Ureter (tissue), 1 donor: ENCODE measurements around the gene SYTL2. TPM values are rescaled to one million over a fixed set of nuclear protein-coding genes. Genes with fewer than 3 reads are reported as not detected.
"Not testable (repeated sequence)": the region's sequence is repeated elsewhere in the genome, so short reads cannot be mapped to it uniquely, and the experiment has no call there.

ENCODE experiments used
- DNase-seq: peaks from one replicate; pipeline ENCODE4 v3.0.0-alpha.2; 2020; ENCODE audit warnings: low spot score
- total RNA-seq: library from RNA; stranded (reverse); gene quantifications from one replicate; pipeline ENCODE4 v1.2.4, GENCODE V29; 2023
- donor health status: DM: yes; HTN: yes; CAD: no.

SYTL2 gene
- total RNA-seq, 1 donor from 2014 or later = 254 TPM

DNA sequence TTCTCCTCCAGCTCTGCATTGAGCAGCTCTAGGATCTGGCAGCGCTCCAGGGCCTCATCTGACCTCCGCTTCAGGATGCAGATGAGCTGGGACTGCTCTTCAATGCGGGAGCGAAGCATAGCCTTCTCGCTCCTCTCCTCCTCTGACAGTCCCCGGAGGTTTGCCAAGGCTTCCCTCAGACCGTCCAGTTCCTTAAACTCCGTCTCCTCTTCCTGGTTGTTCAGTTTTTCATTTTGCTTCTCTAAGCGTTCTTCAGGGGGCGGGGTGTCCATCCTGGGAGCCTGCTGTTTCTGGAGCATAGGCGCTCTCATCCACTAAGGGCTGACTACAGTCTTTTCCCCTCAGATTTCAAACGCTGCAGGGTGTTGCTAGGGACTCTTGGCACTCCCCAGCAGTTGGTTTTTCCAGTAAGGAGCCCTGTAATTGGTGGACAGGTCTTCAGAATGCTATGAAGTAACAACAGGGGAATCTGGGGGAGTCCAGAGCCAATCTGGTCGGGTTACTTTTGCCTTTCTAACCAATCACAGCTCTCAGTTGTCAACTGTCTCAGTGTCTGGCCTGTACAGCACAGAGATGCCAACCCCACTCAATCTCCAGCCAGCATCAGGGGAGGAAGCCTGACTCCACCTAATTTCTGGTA lies 125.0 kb downstream of the SYTL2 start, which contains the start of gene CCDC89:
CCDC89 (minus strand) TSS at position 376 of the 640 bp plus-strand sequence; CDS start at position 311, 65 bp downstream.
- DNase-seq = peak; percentile 76

DNA sequence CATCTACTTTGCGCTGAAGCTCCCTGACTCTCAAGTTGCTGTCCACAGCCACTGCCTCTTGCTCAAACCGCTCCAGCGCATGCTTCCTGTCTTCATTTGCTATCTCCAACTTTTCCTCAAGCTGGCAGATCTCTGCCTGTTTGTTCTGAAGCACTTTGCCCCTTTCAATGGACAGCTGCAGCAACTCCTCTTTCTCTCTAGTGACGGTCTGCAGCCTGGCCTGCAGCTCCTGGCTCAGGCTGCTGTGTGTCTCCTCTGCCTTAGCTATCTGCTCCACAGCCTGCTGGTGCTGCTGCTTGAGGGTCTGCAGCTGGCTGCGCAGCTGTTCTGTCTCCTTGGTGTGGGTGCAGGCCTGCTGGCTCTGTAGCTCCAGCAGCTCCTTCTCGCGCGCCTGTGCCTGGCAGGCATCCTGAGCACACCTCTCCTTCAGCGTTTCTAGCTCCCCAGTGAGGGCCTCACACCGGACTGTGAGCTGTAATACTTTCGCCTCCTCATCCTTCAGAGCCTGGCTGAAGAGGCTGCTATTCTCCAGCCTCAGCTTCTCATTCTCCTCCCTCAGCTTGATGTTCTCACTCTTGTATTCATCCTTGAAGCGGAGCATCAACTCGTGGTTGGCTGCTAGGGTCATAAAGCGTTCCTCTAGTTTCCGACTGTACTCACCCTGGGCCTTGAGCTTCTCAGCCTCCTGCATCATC lies 125.7 kb downstream of the SYTL2 start:
- no peak for DNase-seq

DNA sequence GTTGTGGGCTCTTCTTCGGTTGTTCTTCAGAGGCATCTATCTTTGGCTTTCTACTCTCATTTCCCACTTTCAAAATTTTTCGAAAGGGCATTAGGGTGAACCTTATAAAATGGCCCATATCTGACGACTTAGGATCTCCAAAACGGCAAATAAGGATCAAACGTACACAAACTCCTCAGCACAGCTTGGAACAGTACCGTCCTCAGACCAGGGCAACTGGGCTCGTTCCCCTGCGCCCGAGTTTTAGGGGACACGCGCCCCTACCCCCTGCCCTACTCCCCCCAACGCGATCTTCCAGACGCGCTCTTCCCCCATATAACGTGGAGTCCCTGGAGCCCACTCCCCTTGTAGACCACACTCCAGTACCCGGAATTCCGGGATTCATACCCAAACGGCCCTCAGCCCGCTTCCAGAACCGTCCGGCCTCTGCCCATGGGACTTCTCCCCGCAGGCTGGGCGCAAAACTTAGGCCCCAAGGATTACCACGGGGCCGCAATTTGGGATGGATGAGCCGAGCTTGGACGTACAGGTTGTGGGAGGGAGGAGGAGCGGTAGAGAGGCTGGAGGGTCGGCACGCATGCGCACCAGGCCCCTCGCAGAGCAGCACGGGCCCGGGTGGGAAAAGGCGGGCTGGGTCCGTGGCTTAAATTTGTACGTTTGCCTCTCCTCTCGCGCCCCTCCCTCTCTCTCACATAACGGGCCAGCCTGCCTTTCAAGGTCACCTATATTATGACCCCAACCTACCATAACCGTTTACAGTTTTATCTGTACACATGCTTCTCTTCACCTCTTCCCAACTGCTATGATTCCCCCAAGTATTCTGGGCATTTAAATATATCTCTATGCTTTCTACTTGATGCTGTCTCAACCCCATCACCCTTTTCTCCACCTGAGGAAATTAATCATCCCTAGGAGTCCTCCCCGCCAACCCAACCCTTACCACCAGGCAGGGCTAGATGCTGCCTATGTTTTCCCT lies 128.3 kb downstream of the SYTL2 start:
- peak; percentile 65 for DNase-seq

DNA sequence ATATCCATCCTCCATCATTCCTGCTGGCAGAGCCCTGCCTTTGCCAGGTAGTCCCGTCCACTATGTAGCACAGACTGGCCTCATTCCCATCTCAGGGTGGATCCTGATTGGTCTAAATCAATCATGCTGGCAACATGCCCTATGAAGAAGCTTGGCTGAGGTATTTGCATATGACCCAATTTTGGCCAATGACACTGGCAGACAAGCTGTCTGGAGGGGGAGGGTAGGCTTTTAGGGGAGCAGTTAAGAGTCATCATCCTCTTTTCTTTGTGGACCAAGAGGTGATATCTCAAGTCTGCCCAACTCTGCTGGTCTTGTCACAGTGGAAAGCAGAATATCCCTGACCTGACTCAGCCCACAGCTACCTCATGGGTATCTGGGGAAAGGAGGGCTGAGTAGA lies 130.0 kb downstream of the SYTL2 start:
- DNase-seq = no peak

DNA sequence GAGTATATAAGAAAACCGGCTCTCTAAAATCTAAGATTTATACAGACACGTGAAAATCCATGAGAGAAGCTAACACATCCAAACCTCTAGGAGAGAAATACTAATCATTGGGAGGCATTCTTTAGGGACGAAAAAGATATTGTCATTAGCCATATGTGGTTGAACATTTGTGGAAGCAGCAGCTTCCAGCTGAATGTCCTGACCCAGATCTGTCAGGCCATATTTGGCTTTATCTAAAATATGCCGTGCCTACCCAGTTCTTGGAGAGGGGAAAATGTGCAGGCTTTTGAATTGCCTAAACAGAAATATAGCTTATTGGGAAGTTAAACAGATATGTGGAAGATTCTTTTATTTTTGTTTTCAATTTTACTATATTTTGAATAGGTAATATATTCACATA lies 131.4 kb downstream of the SYTL2 start:
- DNase-seq = no peak

DNA sequence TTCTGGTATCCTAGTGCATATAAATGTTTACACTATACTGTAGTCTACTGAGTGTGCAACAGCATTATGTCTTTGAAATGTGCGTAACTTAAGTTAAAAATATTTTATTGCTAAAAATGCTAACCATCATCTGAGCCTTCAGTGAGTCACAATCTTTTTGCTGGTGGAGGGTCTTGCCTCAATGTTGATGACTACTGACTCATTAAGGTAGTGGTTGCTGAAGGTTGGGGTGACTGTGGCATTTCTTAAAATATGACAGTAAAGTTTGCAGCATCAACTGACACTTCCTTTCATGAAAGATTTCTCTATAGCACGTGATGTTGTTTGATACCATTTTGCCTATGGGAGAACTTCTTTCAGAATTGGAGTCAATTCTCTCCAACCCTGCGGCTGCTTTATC lies 137.5 kb downstream of the SYTL2 start:
- no peak for DNase-seq

DNA sequence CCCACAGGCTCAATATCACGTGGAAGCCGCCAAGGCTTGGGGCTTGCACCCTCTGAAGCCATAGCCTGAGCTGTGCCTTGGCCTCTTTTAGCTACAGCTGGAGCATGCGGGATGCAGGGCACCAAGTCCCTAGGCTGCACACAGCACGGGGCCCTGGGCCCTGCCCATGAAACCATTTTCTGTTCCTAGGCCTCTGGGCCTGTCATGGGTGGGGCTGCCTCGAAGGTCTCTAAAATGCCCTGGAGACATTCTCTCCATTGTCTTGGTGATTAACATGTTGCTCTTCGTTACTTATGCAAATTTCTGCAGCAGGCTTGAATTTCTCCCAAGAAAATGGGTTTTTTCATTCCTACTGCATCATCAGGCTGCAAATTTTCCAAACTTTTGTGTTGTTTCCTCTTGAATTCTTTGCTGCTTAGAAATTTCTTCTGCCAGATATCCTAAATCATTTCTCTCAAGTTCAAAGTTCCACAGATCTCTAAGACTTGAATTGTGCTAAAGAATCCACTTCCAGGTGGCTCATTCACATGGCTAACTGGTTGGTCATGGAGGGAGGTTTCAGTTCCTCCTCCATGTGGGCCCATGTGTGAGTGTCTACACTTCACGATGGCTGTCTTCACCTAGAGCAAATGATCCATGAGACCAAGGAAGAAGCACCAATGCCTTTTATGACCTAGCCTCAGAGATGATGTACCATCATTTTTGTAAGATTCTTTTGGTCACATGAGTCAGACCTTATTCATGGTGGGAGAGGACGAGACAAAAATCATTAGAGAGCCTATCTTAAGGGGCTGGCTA lies 138.6 kb downstream of the SYTL2 start:
- DNase-seq = no peak

DNA sequence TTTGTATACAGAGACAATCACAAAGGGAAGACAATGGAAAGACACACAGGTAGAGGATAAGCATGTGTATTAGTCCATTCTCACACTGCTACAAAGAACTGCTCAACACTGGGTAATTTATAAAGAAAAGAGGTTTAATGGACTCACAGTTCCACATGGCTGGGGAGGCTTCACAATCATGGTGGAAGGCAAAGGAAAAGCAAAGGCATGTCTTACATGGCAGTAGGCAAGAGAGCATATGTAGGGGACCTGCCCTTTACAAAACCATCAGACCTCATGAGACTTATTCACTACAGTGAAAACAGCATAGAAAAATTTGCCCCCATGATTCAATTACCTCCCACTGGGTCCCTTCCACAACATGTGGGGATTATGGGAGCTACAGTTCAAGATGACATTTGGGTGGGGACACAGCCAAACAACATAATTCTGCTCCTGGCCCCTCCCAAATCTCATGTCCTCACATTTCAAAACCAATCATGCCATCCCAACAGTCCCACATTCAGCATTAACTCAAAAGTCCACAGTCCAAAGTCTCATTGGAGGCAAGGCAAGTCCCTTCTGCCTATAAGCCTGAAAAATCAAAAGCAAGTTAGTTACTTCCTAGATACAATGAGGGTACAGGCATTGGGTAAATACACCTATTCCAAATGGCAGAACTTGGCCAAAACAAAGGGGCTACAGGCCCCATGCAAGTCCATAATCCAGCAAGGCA lies 139.8 kb downstream of the SYTL2 start:
- DNase-seq = not testable (repeated sequence)

DNA sequence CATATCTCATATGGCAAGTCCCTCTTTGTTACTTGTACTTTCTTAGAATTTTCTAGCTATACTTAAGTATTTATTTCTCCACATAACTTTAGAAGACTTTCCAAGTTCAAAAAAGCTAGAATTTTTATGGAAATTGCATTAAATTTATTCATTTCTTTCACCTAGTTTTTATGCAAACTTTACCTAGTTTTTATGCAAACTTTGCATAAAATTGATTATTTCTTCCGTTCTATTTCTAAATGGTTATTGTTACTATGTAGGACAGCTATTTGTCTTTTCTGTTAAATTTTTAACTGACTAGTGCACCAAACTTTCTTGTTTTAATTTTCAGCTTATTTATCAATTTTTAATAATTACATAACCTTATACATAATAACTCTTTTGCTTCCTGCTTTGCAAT lies 142.8 kb downstream of the SYTL2 start:
- no peak for DNase-seq

DNA sequence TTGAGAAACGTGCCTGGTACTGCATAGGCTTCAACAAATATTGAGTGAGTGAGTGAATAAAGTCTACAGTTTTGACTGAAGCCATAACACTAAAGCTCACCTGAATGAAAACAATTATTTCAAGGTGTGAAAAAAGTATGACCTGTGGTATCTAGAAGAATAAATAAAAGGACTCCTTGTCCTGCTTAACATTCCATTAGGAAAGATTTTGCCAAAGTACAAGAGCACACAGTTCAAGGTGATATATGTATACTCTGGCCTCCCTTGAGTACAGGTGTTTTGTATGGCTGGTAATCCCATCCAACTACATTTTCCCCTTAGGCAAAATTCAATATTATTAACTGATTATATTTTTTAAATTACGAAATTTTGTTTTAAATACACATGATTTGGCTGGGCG lies 144.3 kb downstream of the SYTL2 start:
- DNase-seq = no peak

DNA sequence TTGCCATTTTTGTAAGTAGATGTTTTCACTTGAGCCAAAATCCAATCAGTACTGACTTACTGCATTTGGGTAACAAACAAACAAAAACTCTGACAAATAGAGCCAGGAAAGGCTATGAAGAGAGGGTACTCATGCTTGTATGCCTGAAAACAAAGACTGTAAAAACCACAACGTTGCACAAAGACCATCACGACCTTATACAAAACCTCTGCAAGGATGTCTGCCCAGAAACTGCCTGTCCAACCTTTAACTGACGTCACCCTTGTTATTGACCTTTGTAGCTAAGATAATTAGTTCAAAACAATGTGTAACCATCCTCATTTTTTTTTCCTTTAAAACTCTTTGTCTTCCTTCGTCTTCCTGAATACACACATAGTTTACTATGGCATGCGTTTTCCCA lies 145.2 kb downstream of the SYTL2 start:
- DNase-seq = no peak

DNA sequence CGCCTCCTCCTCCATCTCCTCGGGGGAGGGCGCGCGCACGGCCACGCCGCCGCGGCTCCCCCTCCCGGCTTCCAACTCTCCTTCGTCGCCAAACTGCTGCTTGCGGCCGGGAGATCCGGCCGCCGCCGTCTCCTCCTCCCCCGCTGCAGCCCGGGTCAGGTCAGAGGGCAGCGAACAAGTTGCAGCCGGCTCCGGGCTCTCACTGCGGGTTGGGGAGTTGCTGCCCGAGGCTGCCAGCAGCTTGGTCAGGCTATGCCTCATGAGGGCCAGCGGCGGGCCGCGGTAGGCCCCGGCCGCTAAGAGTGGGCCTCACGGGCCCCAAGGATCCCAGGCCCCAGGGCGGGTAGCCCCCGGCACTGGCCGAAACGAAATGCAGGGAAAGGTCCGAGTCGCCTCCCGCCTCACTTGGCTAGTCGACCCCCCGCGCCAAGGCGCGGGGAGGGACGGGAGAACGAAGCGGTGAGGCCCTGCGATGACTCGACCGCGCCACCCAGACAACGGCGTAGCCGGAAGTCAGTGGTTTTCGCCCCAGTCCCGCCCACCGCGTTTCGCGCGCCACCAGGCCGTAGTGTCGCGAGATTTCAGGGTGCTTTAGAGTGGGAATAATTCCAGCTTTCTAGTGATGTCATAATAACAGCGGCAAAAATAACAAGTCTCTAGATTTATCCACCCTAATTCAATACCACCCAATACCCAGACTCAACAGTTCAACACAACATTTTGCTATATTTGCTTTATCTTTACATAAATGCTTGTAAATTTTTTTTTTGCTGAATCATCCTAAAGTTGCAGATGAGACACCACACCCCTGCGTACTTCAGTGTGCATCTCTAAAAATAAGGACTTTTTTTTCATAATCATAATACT lies 146.1 kb downstream of the SYTL2 start, which contains the start of gene CREBZF:
CREBZF (minus strand) TSS at position 515 of the 867 bp plus-strand sequence; CDS start at position 261, 254 bp downstream.
- DNase-seq = peak; percentile 97

DNA sequence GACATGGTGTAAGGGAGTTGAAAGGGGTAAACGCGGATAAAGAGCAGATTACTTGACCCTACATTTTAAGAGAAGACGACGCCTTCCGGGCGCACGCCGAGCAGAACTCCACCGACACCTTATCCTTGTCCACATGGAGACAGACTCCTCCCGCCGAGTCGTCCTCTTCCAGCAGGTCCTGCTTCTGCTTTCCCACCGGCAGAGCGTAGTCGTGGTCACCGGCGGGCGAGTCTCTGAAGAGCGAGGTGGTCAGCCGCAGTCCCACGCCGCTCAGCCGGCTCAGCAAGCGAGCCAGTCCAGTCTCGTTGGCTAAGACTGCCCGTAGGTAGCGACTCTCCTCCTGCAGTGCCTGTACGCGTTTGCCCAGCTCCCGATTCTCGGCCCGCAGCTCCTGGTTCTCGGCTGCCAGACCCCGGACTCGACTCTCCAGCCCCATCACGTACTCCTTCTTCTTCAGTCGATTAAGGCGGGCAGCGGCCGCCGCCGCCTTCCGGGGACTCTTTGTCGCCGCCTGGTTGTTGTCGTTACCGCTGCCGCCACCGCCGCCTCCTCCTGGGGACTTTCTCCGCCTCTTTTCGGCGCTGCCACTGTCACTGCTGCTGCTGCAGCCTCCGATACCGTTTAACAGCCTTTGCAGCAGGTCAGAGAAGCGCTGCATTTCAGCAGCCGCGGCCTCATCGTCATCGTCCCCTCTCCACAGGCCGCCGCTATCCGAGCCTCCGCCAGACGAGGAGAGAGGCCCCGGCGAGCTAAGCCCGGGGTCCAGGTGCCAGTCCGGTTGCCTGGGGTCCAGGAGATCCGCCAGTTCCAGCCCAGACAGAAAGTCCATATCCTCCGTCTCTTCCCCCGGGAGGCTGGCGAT lies 147.0 kb downstream of the SYTL2 start:
- peak; percentile 89 for DNase-seq

DNA sequence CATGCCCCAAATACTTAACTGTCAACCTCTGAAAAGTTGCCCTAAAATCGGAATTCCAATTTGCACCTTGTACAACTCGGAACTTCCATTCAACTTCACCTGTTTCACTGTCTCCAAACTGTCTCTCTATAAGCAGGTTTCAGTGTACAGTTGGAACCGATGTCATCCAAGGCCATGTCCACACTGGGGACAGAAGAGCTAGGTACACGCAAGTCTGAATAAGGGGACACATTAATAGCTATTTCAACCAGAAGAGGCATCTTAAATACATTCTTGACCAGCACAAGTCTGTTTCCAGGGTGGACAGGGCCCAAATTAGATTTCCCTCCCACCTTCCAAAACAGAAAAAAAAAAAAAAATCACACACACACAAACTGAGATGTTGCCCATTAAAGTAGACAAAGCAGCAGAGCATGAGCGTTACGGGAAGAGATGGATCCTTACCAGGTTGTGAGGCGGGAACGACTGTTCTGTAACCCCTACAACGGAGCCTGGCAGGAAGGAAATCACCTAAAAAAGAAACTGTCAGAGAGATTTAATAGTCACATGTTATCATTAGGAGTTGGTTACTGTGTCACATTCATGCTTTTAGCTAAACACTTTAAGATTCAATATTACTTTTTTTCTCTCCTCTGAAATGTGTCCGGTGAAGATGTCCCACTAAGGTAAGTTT lies 147.7 kb downstream of the SYTL2 start:
- DNase-seq = no peak

DNA sequence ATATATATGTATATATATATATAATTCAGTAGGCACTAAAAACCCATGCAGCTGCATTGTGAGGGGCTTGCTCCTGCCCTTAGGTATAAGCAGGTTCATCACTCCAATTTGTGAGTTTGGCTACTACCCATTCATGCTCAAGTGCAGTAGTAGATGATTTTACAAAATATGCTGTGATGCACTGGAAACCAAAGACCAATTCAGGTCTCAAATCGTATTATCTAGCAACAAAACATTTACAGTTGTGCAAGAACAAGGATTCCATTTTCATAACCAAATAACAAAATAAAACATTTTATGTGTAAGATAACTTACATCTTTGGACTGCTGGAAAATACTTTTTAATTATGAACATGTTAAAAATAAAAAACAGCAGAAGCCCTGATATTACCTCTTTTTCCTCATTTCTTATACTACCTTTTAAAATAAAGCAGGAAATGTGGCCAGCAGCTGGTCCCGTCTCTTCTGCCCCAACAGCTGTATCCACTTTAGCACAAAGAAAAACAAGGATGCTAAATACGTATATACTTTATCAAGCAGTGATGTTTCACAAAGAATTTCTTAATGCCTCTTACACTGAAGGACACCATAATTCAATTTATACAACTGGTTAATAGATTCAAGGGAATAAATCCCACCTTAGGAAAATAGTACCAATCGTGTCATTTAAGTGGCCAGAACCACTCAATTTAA lies 148.8 kb downstream of the SYTL2 start:
- no peak for DNase-seq

DNA sequence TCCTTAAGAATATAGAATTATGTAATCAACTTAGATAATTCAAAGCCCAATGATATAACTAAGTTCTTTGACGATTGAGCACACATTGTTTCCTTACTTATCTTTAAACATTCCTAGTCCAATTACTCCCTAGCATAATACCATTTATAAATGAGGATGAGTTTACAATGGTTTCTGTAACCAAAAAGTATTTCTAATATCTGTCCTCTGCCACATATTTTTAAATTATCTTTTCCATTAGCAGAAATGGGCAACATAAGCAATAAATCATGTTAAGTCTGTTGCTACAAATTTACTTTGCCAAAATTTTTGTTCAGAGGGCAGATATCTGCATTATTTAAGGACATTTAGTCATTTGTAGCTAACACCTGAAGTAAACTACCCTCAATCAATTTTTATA lies 152.8 kb downstream of the SYTL2 start:
- no peak for DNase-seq

DNA sequence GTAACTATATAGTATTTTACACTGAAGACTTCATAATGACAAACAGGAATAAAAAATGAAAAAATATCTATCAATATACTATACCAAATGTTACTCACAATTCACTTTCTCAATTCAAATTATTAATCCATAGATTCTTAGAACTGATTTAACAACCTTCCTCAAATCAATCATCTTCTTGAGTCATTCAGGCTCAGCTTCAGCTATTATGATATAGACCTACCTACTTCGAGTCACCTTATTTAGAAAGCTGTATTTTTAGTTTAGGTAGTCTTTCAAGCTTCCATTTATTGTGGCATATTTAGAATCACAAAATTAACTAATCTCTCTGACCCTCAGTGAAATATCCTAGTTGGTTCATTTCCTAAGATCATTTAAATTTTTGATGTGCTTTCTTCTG lies 154.2 kb downstream of the SYTL2 start:
- no peak for DNase-seq

DNA sequence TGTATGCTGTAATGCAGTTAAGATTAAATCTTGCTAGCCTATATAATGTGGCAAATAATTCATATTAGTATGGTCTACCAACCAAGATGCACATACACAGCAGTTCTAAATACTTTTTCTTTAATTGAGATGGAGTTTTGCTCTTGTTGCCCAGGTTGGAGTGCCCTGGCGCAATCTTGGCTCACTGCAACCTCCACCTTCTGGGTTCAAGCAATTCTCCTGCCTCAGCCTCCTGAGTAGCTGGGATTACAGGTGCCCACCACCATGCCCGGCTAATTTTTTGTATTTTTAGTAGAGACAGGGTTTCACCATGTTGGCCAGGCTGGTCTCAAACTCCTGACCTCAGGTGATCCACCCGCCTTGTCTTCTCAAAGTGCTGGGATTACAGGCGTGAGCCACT lies 156.6 kb downstream of the SYTL2 start:
- not testable (repeated sequence) for DNase-seq
